ENCODE results near the gene NFX1. TPM values are rescaled to one million over a fixed set of nuclear protein-coding genes. Genes with fewer than 3 reads are reported as not detected.

Gene NFX1
- total and polyA plus RNA-seq, 10 of the 15 experiments (the other 5 are each of a cell fraction or from before 2014, with no cell fraction given): 11.9 to 45.1 (median 36.1) TPM

Small RNA genes lying within 50 kb of the gene (small RNA-seq; reads per million reads assigned to genes)
- not detected for gene RF00019

Other genes with a start within 250 kb of the NFX1 start
Only the 7 nearest of the 9 such genes appear.
- gene B4GALT1, start 123.2 kb upstream of the NFX1 start, total RNA-seq (2014; rRNA removed): 23.4 and 24.2 TPM in 2 replicates
- 12.7 and 15.3 TPM in 2 replicates for gene B4GALT1, start 123.2 kb upstream of the NFX1 start, total RNA-seq (2014; rRNA removed; fragmentation: Illumina TruSeq; extraction: Trizol)
- 77.5 and 79.0 TPM in 2 replicates for gene B4GALT1, start 123.2 kb upstream of the NFX1 start, total RNA-seq (2021)
- 29.6 and 36.5 TPM in 2 replicates for gene B4GALT1, start 123.2 kb upstream of the NFX1 start, polyA plus RNA-seq (2011; rRNA removed)
- gene B4GALT1, start 123.2 kb upstream of the NFX1 start, polyA plus RNA-seq (2014; fragmentation: Illumina TruSeq; extraction: Trizol): 66.7 and 68.8 TPM in 2 replicates
- 10 to 100 TPM; 22.4 to 23.3 TPM for gene B4GALT1, start 123.2 kb upstream of the NFX1 start, polyA plus RNA-seq (2014; fragmentation: Nextera tagmentation; extraction: Ambion mirVana)
- 42.6 and 45.5 TPM in 2 replicates for gene B4GALT1, start 123.2 kb upstream of the NFX1 start, polyA plus RNA-seq (2014; rRNA removed)
- gene B4GALT1, start 123.2 kb upstream of the NFX1 start, polyA plus RNA-seq (2016; fragmentation: Nextera tagmentation; extraction: Ambion mirVana): 10 to 100 TPM; 50.2 to 50.8 TPM
- not detected in 2 replicates for gene SPINK4, start 50.3 kb upstream of the NFX1 start, total RNA-seq (2014; rRNA removed)
- gene SPINK4, start 50.3 kb upstream of the NFX1 start, total RNA-seq (2014; rRNA removed; fragmentation: Illumina TruSeq; extraction: Trizol): not detected in 2 replicates
- not detected in 2 replicates for gene SPINK4, start 50.3 kb upstream of the NFX1 start, total RNA-seq (2021)
- gene SPINK4, start 50.3 kb upstream of the NFX1 start, polyA plus RNA-seq (2011; rRNA removed): not detected in 2 replicates
- not detected in 2 replicates for gene SPINK4, start 50.3 kb upstream of the NFX1 start, polyA plus RNA-seq (2014; fragmentation: Illumina TruSeq; extraction: Trizol)
- gene SPINK4, start 50.3 kb upstream of the NFX1 start, polyA plus RNA-seq (2014; fragmentation: Nextera tagmentation; extraction: Ambion mirVana): not detected
- gene SPINK4, start 50.3 kb upstream of the NFX1 start, polyA plus RNA-seq (2014; rRNA removed): not detected in 2 replicates
- not detected for gene SPINK4, start 50.3 kb upstream of the NFX1 start, polyA plus RNA-seq (2016; fragmentation: Nextera tagmentation; extraction: Ambion mirVana)
- gene BAG1, start 25.8 kb upstream of the NFX1 start, total RNA-seq (2014; rRNA removed): 46.3 and 50.0 TPM in 2 replicates
- gene BAG1, start 25.8 kb upstream of the NFX1 start, total RNA-seq (2014; rRNA removed; fragmentation: Illumina TruSeq; extraction: Trizol): 67.9 and 72.1 TPM in 2 replicates
- 120 and 121 TPM in 2 replicates for gene BAG1, start 25.8 kb upstream of the NFX1 start, total RNA-seq (2021)
- gene BAG1, start 25.8 kb upstream of the NFX1 start, polyA plus RNA-seq (2011; rRNA removed): 43.9 and 54.3 TPM in 2 replicates
- 60.8 and 65.6 TPM in 2 replicates for gene BAG1, start 25.8 kb upstream of the NFX1 start, polyA plus RNA-seq (2014; fragmentation: Illumina TruSeq; extraction: Trizol)
- gene BAG1, start 25.8 kb upstream of the NFX1 start, polyA plus RNA-seq (2014; fragmentation: Nextera tagmentation; extraction: Ambion mirVana): 10 to 100 TPM; 11.6 to 43.8 TPM
- 107 and 115 TPM in 2 replicates for gene BAG1, start 25.8 kb upstream of the NFX1 start, polyA plus RNA-seq (2014; rRNA removed)
- gene BAG1, start 25.8 kb upstream of the NFX1 start, polyA plus RNA-seq (2016; fragmentation: Nextera tagmentation; extraction: Ambion mirVana): 100 to 1,000 TPM; 120 to 135 TPM
- 40.3 and 55.7 TPM in 2 replicates for gene CHMP5, start 25.5 kb upstream of the NFX1 start, total RNA-seq (2014; rRNA removed)
- 68.7 and 75.7 TPM in 2 replicates for gene CHMP5, start 25.5 kb upstream of the NFX1 start, total RNA-seq (2014; rRNA removed; fragmentation: Illumina TruSeq; extraction: Trizol)
- 50.6 and 56.7 TPM in 2 replicates for gene CHMP5, start 25.5 kb upstream of the NFX1 start, total RNA-seq (2021)
- 179 and 312 TPM in 2 replicates for gene CHMP5, start 25.5 kb upstream of the NFX1 start, polyA plus RNA-seq (2011; rRNA removed)
- 79.0 and 91.5 TPM in 2 replicates for gene CHMP5, start 25.5 kb upstream of the NFX1 start, polyA plus RNA-seq (2014; fragmentation: Illumina TruSeq; extraction: Trizol)
- 100 to 1,000 TPM; 121 to 152 TPM for gene CHMP5, start 25.5 kb upstream of the NFX1 start, polyA plus RNA-seq (2014; fragmentation: Nextera tagmentation; extraction: Ambion mirVana)
- gene CHMP5, start 25.5 kb upstream of the NFX1 start, polyA plus RNA-seq (2014; rRNA removed): 41.8 and 65.1 TPM in 2 replicates
- 10 to 100 TPM; 78.3 to 83.8 TPM for gene CHMP5, start 25.5 kb upstream of the NFX1 start, polyA plus RNA-seq (2016; fragmentation: Nextera tagmentation; extraction: Ambion mirVana)
- not detected in 2 replicates for gene AQP7, start 112.1 kb downstream of the NFX1 start, total RNA-seq (2014; rRNA removed)
- gene AQP7, start 112.1 kb downstream of the NFX1 start, total RNA-seq (2014; rRNA removed; fragmentation: Illumina TruSeq; extraction: Trizol): not detected in 2 replicates
- gene AQP7, start 112.1 kb downstream of the NFX1 start, total RNA-seq (2021): not detected in 2 replicates
- 0.04 and 0.06 TPM in 2 replicates for gene AQP7, start 112.1 kb downstream of the NFX1 start, polyA plus RNA-seq (2011; rRNA removed)
- gene AQP7, start 112.1 kb downstream of the NFX1 start, polyA plus RNA-seq (2014; fragmentation: Illumina TruSeq; extraction: Trizol): not detected in 2 replicates
- under 1 TPM in 1 of 2 experiments, not detected in 1; 0.18 TPM for gene AQP7, start 112.1 kb downstream of the NFX1 start, polyA plus RNA-seq (2014; fragmentation: Nextera tagmentation; extraction: Ambion mirVana)
- 0.04 TPM in 1 of 2 replicates, not detected in the other for gene AQP7, start 112.1 kb downstream of the NFX1 start, polyA plus RNA-seq (2014; rRNA removed)
- gene AQP7, start 112.1 kb downstream of the NFX1 start, polyA plus RNA-seq (2016; fragmentation: Nextera tagmentation; extraction: Ambion mirVana): not detected
- gene AQP3, start 157.1 kb downstream of the NFX1 start, total RNA-seq (2014; rRNA removed): 3.1 and 6.5 TPM in 2 replicates
- gene AQP3, start 157.1 kb downstream of the NFX1 start, total RNA-seq (2014; rRNA removed; fragmentation: Illumina TruSeq; extraction: Trizol): 2.0 and 3.0 TPM in 2 replicates
- gene AQP3, start 157.1 kb downstream of the NFX1 start, total RNA-seq (2021): 3.4 and 4.8 TPM in 2 replicates
- 4.1 and 5.5 TPM in 2 replicates for gene AQP3, start 157.1 kb downstream of the NFX1 start, polyA plus RNA-seq (2011; rRNA removed)
- 0.95 and 2.6 TPM in 2 replicates for gene AQP3, start 157.1 kb downstream of the NFX1 start, polyA plus RNA-seq (2014; fragmentation: Illumina TruSeq; extraction: Trizol)
- gene AQP3, start 157.1 kb downstream of the NFX1 start, polyA plus RNA-seq (2014; fragmentation: Nextera tagmentation; extraction: Ambion mirVana): under 1 TPM; 0.60 to 0.71 TPM
- 4.2 and 6.9 TPM in 2 replicates for gene AQP3, start 157.1 kb downstream of the NFX1 start, polyA plus RNA-seq (2014; rRNA removed)
- gene AQP3, start 157.1 kb downstream of the NFX1 start, polyA plus RNA-seq (2016; fragmentation: Nextera tagmentation; extraction: Ambion mirVana): 10 to 100 TPM; 11.2 to 11.8 TPM
- gene NOL6, start 183.4 kb downstream of the NFX1 start, total RNA-seq (2014; rRNA removed): 29.4 and 34.0 TPM in 2 replicates
- 18.8 and 20.7 TPM in 2 replicates for gene NOL6, start 183.4 kb downstream of the NFX1 start, total RNA-seq (2014; rRNA removed; fragmentation: Illumina TruSeq; extraction: Trizol)
- gene NOL6, start 183.4 kb downstream of the NFX1 start, total RNA-seq (2021): 51.8 and 53.2 TPM in 2 replicates
- gene NOL6, start 183.4 kb downstream of the NFX1 start, polyA plus RNA-seq (2011; rRNA removed): 9.1 and 26.4 TPM in 2 replicates
- 26.8 and 36.9 TPM in 2 replicates for gene NOL6, start 183.4 kb downstream of the NFX1 start, polyA plus RNA-seq (2014; fragmentation: Illumina TruSeq; extraction: Trizol)
- gene NOL6, start 183.4 kb downstream of the NFX1 start, polyA plus RNA-seq (2014; fragmentation: Nextera tagmentation; extraction: Ambion mirVana): 10 to 100 TPM in 1 of 2 experiments, 1 to 10 TPM in 1; 8.3 to 13.2 TPM
- 32.2 and 40.1 TPM in 2 replicates for gene NOL6, start 183.4 kb downstream of the NFX1 start, polyA plus RNA-seq (2014; rRNA removed)
- 10 to 100 TPM; 40.6 to 47.1 TPM for gene NOL6, start 183.4 kb downstream of the NFX1 start, polyA plus RNA-seq (2016; fragmentation: Nextera tagmentation; extraction: Ambion mirVana)

Data from GM12878 (cell line).